KMS-11 (cell line): ENCODE measurements around the gene DDX24.

ENCODE experiments used
- H2AFZ ChIP-seq: fragments of 200-600 bp; sonication (generic); 2 replicates; pipeline ENCODE4 v1.6.1; 2016; ENCODE audit warnings: antibody characterized with exemption, mixed run types, low read depth
- H3K27ac ChIP-seq: fragments of 200-600 bp; sonication (generic); 2 replicates; pipeline ENCODE4 v1.6.1; 2016; ENCODE audit warnings: mild to moderate bottlenecking, mixed run types
- H3K27me3 ChIP-seq: fragments of 200-600 bp; sonication (generic); 2 replicates; pipeline ENCODE4 v1.6.1; 2017; ENCODE audit warnings: mild to moderate bottlenecking, low read depth, mixed run types, moderate library complexity; ENCODE audit not compliant: insufficient read depth
- H3K36me3 ChIP-seq: fragments of 200-600 bp; sonication (generic); 2 replicates; pipeline ENCODE4 v1.6.1; 2017; ENCODE audit warnings: mild to moderate bottlenecking, mixed run types; ENCODE audit not compliant: insufficient read depth
- H3K4me1 ChIP-seq: fragments of 200-600 bp; sonication (generic); 2 replicates; pipeline ENCODE4 v1.6.1; 2016; ENCODE audit warnings: mild to moderate bottlenecking, low read depth, mixed run types; ENCODE audit not compliant: poor library complexity, severe bottlenecking
- H3K4me2 ChIP-seq: fragments of 200-600 bp; sonication (generic); 2 replicates; pipeline ENCODE4 v1.7.0; 2016; ENCODE audit warnings: mild to moderate bottlenecking, mixed run types
- H3K4me3 ChIP-seq: fragments of 200-600 bp; sonication (generic); IDR thresholded peaks from 2 replicates; pipeline ENCODE4 v1.6.1; 2017; ENCODE audit warnings: low read depth, low read length, mixed read lengths; ENCODE audit not compliant: insufficient read depth
- H3K79me2 ChIP-seq: fragments of 200-600 bp; sonication (generic); 2 replicates; pipeline ENCODE4 v1.6.1; 2016; ENCODE audit warnings: low read depth, mixed run types; ENCODE audit not compliant: insufficient read depth
- H3K9ac ChIP-seq: fragments of 200-600 bp; sonication (generic); 2 replicates; pipeline ENCODE4 v1.6.1; 2016; ENCODE audit warnings: mild to moderate bottlenecking, mixed run types
- H4K20me1 ChIP-seq: fragments of 200-600 bp; sonication (generic); 2 replicates; pipeline ENCODE4 v1.6.1; 2016; ENCODE audit warnings: mild to moderate bottlenecking, mixed run types; ENCODE audit not compliant: insufficient read depth
- CTCF ChIP-seq: fragments of 200-600 bp; sonication (generic); conservative IDR thresholded peaks from 2 replicates; pipeline ENCODE4 v1.6.1; 2017; ENCODE audit warnings: low read depth, mild to moderate bottlenecking, antibody characterized with exemption, low read length, moderate library complexity, mixed read lengths

DDX24 gene

DNA sequence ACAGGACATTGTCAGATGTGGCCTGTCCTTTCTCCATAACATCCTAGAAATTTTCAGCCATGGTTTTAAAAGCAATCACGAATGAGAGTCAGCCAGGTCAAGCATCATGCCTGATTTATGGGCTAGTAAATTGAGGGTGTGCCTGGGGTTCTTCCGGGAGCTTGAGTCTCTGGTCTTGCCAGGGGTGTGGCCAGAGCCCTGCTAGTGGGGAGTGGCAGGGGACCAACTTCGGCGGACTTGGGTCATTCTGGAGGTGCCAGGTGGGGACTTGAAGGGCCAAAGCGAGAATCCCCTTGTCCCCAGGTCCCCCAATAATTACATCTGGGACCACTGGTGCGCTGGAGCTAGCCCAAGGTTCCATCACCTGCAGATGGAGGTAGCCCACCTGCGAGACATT is 49.1 kb downstream of the DDX24 start:
- no peaks in the 10 kb centered on the region for H3K4me1 ChIP-seq
- H3K4me3 ChIP-seq = no peak overlapping the region
- no peaks in the 10 kb centered on the region for H3K27me3 ChIP-seq
- H3K36me3 ChIP-seq = no peaks in the 10 kb centered on the region
- H3K9ac ChIP-seq = no peak overlapping the region
- no peak overlapping the region for H2AFZ ChIP-seq
- H4K20me1 ChIP-seq = no peaks in the 10 kb centered on the region
- H3K79me2 ChIP-seq = no peaks in the 10 kb centered on the region
- H3K27ac ChIP-seq = no peak overlapping the region
- no peak overlapping the region for H3K4me2 ChIP-seq
- TF ChIP-seq CTCF = no peak

DNA sequence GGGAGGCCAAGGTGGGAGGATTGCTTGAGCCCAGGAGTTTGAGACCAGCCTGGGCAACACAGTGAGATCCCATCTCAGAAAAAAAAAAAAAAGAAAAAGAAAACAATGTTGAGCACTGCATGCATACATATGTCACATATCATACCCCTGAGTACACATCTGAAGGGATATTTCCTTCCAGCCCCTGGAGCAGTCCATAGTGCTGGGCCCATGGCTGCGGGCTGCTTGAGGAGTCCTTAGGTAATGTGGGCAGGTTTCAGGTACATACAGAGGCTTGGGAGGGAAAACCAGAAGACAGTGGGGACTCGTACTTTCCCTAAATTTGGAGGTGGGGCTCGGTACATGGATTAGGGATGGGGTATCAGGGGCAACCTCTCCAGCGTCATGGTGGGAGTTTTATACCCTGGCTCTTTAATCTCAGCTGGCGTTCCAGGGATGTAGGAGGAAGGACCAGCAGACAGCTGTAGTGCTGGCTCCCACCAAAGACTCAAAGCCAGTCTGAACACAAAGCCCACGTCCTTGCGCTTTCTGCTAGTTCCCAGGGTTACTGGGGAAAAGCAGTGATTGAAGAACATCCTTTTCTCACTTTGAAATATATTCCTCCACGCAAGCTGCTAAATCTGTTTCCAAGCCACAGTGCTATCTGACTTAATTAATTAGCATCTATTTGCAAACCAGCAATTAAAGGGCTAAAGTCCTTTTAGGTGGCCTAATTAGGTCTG is 49.7 kb downstream of the DDX24 start:
- no peaks in the 10 kb centered on the region for H4K20me1 ChIP-seq
- no peak overlapping the region for H3K27ac ChIP-seq
- no peaks in the 10 kb centered on the region for H3K36me3 ChIP-seq
- no peaks in the 10 kb centered on the region for H3K79me2 ChIP-seq
- no peaks in the 10 kb centered on the region for H3K4me1 ChIP-seq
- no peak overlapping the region for H2AFZ ChIP-seq
- no peak for TF ChIP-seq CTCF
- no peak overlapping the region for H3K9ac ChIP-seq
- no peak overlapping the region for H3K4me2 ChIP-seq
- no peaks in the 10 kb centered on the region for H3K27me3 ChIP-seq
- no peak overlapping the region for H3K4me3 ChIP-seq

- H3K4me3 ChIP-seq = no peak overlapping the region
- no peak overlapping the region for H2AFZ ChIP-seq
- H3K36me3 ChIP-seq = no peaks in the 10 kb centered on the region
- peaks cover 3% of the 10 kb centered on the region for H3K4me1 ChIP-seq
- no peaks in the 10 kb centered on the region for H3K27me3 ChIP-seq
- no peaks in the 10 kb centered on the region for H3K79me2 ChIP-seq
- H3K4me2 ChIP-seq = no peak overlapping the region
- no peak overlapping the region for H3K27ac ChIP-seq
- TF ChIP-seq CTCF = no peak
- no peak overlapping the region for H3K9ac ChIP-seq
- H4K20me1 ChIP-seq = no peaks in the 10 kb centered on the region
Measured at GRCh38 chr14:94030571-94030970, 50.4 kb downstream of the DDX24 start.

DNA sequence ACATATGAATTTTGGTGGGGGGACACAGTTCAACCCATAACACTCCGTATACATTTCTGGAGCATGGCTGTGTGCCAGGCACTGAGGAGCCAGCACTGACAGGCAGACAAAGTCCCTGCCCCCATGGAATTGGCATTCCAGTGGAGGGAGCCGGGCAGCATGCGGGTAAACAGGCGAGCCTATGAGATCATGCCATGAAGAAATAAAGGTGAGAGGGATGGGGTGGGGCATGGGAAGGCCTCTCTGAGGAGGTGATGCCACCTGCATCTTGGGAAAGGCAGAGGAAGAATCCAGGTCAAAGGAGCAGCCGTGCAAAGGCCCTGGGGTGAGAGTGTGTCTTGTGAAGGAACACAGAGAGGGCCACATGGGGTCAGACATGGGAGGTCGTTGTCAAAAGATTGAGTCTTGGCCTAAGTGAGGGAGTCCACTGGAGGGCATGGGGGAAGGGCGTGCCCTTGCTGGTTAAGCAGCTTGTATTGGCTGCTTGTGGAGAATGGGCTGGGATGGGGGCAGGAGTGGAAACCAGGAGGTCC is 51.3 kb downstream of the DDX24 start:
- H3K79me2 ChIP-seq = no peaks in the 10 kb centered on the region
- no peak overlapping the region for H3K4me2 ChIP-seq
- H3K4me1 ChIP-seq = peaks cover 3% of the 10 kb centered on the region
- no peaks in the 10 kb centered on the region for H3K36me3 ChIP-seq
- no peaks in the 10 kb centered on the region for H4K20me1 ChIP-seq
- H3K4me3 ChIP-seq = no peak overlapping the region
- no peak for TF ChIP-seq CTCF
- H2AFZ ChIP-seq = no peak overlapping the region
- H3K9ac ChIP-seq = no peak overlapping the region
- no peak overlapping the region for H3K27ac ChIP-seq
- H3K27me3 ChIP-seq = no peaks in the 10 kb centered on the region
